Measurements from ENCODE around the gene MADCAM1. TPM values are rescaled to one million over a fixed set of nuclear protein-coding genes. Genes with fewer than 3 reads are reported as not detected.

Gene MADCAM1
- total RNA-seq, 2 donors from 2014 or later: 4.5 to 7.3 TPM

DNA sequence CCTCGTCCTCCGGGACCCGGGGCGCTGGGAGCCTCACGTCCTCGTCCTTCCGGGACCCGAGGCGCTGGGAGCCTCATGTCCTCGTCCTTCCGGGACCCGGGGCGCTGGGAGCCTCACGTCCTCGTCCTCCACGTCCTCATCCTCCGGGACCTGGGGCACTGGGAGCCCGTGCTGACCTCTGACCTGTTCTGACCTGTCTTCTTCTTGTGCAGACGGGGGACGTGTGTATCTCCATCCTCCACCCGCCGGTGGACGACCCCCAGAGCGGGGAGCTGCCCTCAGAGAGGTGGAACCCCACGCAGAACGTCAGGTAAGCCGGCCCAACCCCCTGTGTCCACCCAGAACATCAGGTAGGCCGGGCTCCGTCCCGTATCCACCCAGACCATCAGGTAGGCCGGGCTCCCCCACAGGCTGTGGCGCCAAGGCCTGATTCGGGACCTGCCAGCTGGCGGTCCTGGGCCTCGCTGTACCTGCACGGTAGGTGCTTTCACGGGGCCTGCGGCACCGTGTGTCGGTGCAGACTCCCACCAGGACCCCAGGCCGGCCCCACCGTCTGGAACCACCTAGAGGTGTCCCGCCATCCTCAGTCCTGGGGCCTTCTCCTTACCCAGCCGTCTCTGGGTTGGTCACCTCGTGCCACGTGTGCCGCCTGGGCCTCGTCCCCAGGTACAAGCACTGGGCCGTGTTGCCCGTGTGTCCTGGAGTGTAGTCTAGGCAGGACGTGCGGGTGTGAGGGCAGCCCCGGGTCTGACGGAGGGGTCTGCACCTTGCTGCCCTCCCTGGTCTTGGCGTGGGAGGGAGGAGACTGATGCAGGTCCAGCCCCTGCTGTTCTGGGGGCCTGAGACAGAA lies 40.0 kb downstream of the MADCAM1 start:
- TF ChIP-seq, protein P1, sequence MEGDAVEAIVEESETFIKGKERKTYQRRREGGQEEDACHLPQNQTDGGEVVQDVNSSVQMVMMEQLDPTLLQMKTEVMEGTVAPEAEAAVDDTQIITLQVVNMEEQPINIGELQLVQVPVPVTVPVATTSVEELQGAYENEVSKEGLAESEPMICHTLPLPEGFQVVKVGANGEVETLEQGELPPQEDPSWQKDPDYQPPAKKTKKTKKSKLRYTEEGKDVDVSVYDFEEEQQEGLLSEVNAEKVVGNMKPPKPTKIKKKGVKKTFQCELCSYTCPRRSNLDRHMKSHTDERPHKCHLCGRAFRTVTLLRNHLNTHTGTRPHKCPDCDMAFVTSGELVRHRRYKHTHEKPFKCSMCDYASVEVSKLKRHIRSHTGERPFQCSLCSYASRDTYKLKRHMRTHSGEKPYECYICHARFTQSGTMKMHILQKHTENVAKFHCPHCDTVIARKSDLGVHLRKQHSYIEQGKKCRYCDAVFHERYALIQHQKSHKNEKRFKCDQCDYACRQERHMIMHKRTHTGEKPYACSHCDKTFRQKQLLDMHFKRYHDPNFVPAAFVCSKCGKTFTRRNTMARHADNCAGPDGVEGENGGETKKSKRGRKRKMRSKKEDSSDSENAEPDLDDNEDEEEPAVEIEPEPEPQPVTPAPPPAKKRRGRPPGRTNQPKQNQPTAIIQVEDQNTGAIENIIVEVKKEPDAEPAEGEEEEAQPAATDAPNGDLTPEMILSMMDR (IDR thresholded peaks at IDR 0.05): no peak
- H3K27ac ChIP-seq: no peak overlapping the region
- no peak overlapping the region for H3K4me3 ChIP-seq
- no peak for DNase-seq
- intact Hi-C loops (cut with DNase I): no loop called here
- peaks cover 13% of the 10 kb centered on the region for H3K4me1 ChIP-seq
- H3K9ac ChIP-seq (ENCODE audit: low read depth in 2 of 2, low read length in 2 of 2): no peak overlapping the region
- H3K9me3 ChIP-seq: no peaks in the 10 kb centered on the region
- H3K27me3 ChIP-seq: no peaks in the 10 kb centered on the region
- no peaks in the 10 kb centered on the region for H3K36me3 ChIP-seq

DNA sequence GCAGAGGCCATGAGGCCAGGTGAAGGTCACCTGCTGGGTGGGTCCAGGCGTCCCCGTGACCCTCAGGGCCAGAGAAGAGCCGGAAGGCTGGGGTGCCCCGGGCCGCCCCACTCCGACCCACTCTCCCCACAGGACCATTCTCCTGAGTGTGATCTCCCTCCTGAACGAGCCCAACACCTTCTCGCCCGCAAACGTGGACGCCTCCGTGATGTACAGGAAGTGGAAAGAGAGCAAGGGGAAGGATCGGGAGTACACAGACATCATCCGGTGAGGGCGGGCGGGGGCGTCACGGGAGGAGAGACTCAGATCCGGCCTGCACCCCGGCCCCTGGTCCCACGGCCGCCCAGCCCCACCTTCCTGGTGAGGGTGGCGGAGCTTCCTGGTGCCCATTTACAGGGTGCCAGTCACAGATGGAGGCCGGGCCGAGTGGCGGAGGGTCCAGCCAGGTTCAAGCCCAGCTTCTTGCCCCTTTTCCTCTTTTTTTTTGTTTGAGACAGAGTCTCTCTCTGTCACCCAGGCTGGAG lies 40.7 kb downstream of the MADCAM1 start:
- Histone ChIP-seq H3K27me3 (no peaks in the 10 kb centered on the region), H3K27ac (no peak overlapping the region), H3K4me3 (no peak overlapping the region), H3K36me3 (peaks cover 4% of the 10 kb centered on the region), H3K4me1 (peaks cover 13% of the 10 kb centered on the region), H3K9me3 (no peaks in the 10 kb centered on the region), H3K9ac (ENCODE audit: low read depth in 2 of 2, low read length in 2 of 2) (no peak overlapping the region)
- intact Hi-C loops (cut with DNase I): no loop called here
- TF ChIP-seq, protein P1 (IDR thresholded peaks at IDR 0.05): no peak
- no peak for DNase-seq

DNA sequence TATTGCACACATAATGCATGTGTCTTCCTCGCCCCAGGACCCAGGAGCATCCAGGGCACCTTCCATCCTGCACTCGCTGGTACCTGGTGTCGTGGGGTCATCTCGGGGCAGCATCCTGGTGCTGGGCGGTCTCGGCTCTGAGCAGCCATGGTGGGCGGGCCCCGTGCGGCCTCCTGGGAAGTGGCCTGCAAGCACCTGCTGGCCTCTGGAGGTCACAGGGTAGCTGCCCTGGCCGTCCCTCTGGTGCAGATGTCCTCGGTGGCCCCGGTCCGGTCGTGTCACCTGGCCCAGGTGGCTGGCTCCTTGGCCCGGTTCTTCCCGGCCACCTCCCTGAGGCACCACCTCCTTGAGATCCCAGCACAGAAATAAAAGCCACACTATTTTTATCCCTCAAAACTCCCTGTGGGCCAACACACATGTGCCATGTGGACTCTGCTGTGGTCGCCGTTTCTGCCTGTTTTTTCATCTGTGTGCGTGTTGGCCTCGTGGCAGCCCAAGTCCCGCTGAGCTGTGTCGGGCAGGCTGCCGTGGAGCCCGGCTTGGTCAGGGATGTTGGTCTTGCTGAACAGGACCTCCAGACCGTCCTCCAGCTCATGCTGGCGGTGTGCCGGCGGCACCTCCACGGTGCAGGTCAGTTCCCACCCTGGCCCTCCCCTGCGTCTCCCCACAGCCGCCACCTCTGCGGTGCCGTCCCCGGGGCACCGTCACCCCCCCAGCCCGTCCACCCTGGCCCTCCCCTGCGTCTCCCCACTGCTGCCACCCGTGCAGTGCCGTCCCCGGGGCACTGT lies 42.5 kb downstream of the MADCAM1 start:
- Histone ChIP-seq H3K9me3 (no peaks in the 10 kb centered on the region), H3K36me3 (peaks cover 5% of the 10 kb centered on the region), H3K27me3 (no peaks in the 10 kb centered on the region), H3K4me1 (peaks cover 5% of the 10 kb centered on the region), H3K27ac (no peak overlapping the region), H3K9ac (ENCODE audit: low read depth in 2 of 2, low read length in 2 of 2) (no peak overlapping the region), H3K4me3 (no peak overlapping the region)
- TF ChIP-seq, protein P1 (IDR thresholded peaks at IDR 0.05): no peak
- intact Hi-C loops (cut with DNase I): no loop called here
- no peak for DNase-seq

DNA sequence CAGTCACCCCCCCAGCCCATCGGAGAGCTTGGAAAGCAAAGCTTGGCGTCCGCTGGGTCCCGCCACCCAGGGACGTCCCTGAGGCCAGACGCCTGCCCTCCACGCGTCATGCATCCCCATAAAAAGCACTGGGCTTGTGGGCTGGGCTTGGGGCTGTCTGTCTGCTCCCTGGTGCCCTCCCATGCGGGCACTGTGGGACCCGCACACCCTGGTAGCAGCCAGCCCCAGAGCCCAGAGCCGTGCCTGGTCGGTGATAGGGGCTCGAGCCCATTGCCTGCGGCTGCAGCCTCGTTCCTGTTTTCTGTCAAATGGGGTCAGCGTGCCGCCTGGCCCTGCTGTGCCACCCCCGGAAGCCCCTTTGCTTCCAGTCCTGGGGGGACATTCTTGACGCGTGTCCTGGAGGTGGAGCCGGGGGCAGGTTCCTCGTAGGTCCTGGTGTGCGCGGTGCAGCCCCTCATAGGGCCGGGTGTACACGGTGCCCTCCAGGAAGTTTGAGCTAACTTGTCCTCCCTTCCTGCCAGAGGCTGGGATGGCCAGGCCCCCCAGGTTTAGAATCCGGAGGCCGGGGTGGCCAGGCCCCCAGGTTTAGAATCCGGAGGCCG lies 43.2 kb downstream of the MADCAM1 start:
- H3K4me3 ChIP-seq: no peak overlapping the region
- no peaks in the 10 kb centered on the region for H3K9me3 ChIP-seq
- H3K9ac ChIP-seq (ENCODE audit: low read depth in 2 of 2, low read length in 2 of 2): no peak overlapping the region
- peaks cover 3% of the 10 kb centered on the region for H3K4me1 ChIP-seq
- DNase-seq: no peak
- no peaks in the 10 kb centered on the region for H3K27me3 ChIP-seq
- H3K36me3 ChIP-seq: peaks cover 5% of the 10 kb centered on the region
- TF ChIP-seq, protein P1 (IDR thresholded peaks at IDR 0.05): no peak
- no peak overlapping the region for H3K27ac ChIP-seq
- intact Hi-C loops (cut with DNase I): no loop called here

DNA sequence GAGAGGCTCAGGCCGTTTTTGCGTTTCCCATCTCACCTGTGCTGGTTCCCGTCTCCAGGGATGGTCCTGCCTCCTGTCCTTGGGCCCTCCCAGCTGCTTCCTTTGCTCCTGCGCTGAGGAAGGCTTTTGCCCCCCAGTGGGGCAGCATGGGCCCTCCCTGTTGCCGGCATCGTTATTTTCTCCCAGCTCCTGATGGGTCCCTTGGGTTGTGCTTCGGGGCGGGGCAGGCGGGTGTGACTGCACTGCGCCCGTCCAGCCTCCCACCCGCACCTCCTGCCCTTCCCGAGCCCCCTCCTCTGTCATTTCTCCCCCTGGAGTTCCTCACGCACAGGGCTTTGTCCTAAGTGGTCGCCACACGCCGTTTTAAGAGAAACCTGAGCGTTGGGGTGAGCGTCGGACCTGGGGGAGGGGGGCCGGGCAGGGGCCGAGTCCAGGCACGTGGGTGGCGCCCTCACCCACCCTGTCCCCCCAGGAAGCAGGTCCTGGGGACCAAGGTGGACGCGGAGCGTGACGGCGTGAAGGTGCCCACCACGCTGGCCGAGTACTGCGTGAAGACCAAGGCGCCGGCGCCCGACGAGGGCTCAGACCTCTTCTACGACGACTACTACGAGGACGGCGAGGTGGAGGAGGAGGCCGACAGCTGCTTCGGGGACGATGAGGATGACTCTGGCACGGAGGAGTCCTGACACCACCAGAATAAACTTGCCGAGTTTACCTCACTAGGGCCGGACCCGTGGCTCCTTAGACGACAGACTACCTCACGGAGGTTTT lies 44.8 kb downstream of the MADCAM1 start:
- DNase-seq: no peak
- TF ChIP-seq, protein P1 (IDR thresholded peaks at IDR 0.05): no peak
- H3K27ac ChIP-seq: no peak overlapping the region
- no peak overlapping the region for H3K9ac ChIP-seq (ENCODE audit: low read depth in 2 of 2, low read length in 2 of 2)
- no peaks in the 10 kb centered on the region for H3K4me1 ChIP-seq
- H3K36me3 ChIP-seq: peaks cover 5% of the 10 kb centered on the region
- no peaks in the 10 kb centered on the region for H3K27me3 ChIP-seq
- intact Hi-C loops (cut with DNase I): no loop called here
- H3K4me3 ChIP-seq: no peak overlapping the region
- H3K9me3 ChIP-seq: no peaks in the 10 kb centered on the region

Data from colonic mucosa (tissue), 4 donors.